HepG2 (cell line): ENCODE results near the gene AMZ2. TPM values are rescaled to one million over a fixed set of nuclear protein-coding genes. Genes with fewer than 3 reads are reported as not detected.
A peak's percentile ranks its signal among the peaks of the same experiment; 100 is the strongest.

Source experiments
- ATAD3A ChIP-seq: sonication (generic); formaldehyde crosslinking; IDR thresholded peaks from 2 replicates; pipeline ENCODE4 v1.4.0; 2020; ENCODE audit warnings: missing genetic modification reagents
- BRCA1 ChIP-seq: sonication (generic); formaldehyde crosslinking; IDR thresholded peaks from 2 replicates; pipeline ENCODE4 v1.4.0; 2020; ENCODE audit warnings: missing genetic modification reagents
- BRD4 ChIP-seq: sonication (generic); formaldehyde crosslinking; IDR thresholded peaks from 2 replicates; pipeline ENCODE4 v1.4.0; 2020; ENCODE audit warnings: missing genetic modification reagents
- CCDC6 ChIP-seq: sonication (generic); formaldehyde crosslinking; IDR thresholded peaks from 2 replicates; pipeline ENCODE4 v1.8.1; 2022; ENCODE audit warnings: mild to moderate bottlenecking, missing genetic modification reagents, moderate library complexity
- ETV6 ChIP-seq: sonication (generic); formaldehyde crosslinking; conservative IDR thresholded peaks from 2 replicates; pipeline ENCODE4 v1.4.0; 2020; ENCODE audit warnings: missing genetic modification reagents
- KAT7 ChIP-seq: IDR thresholded peaks from 2 replicates; pipeline ENCODE4 v1.6.1; 2018; ENCODE audit warnings: borderline replicate concordance, missing compliant biosample characterization
- PAWR ChIP-seq: sonication (generic); formaldehyde crosslinking; IDR thresholded peaks from 2 replicates; pipeline ENCODE4 v1.4.0; 2020; ENCODE audit warnings: missing genetic modification reagents, mild to moderate bottlenecking, borderline replicate concordance
- POLR2G ChIP-seq: fragments of 200-400 bp; formaldehyde crosslinking; IDR thresholded peaks from 2 replicates; pipeline ENCODE4 v1.6.1; 2018; ENCODE audit warnings: mild to moderate bottlenecking, low read depth, low read length, moderate library complexity
- RFX3 ChIP-seq: IDR thresholded peaks from 2 replicates; pipeline ENCODE4 v1.6.1; 2016; ENCODE audit warnings: missing biosample characterization, missing genetic modification reagents
- SOX13 ChIP-seq, 3 experiments: fragments of 450-650 bp in 1 of 3; sonication (generic) in 1 of 3; formaldehyde crosslinking in 1 of 3; IDR thresholded peaks in 2 of 3; conservative IDR thresholded peaks in 1 of 3; 2 replicates each; pipeline versions ENCODE4 v1.5.0 to v1.6.1; 2016 to 2020; ENCODE audit warnings: antibody characterized with exemption in 1 of 3, mild to moderate bottlenecking in 1 of 3, missing compliant biosample characterization in 1 of 3, missing genetic modification reagents in 1 of 3, moderate library complexity in 1 of 3
- THYN1 ChIP-seq: sonication (generic); formaldehyde crosslinking; IDR thresholded peaks from 2 replicates; pipeline ENCODE4 v1.8.1; 2023; ENCODE audit warnings: low read depth, mild to moderate bottlenecking, moderate library complexity, missing genetic modification reagents, borderline replicate concordance
- YEATS4 ChIP-seq: sonication (generic); formaldehyde crosslinking; IDR thresholded peaks from 2 replicates; pipeline ENCODE4 v1.4.0; 2020; ENCODE audit warnings: missing genetic modification reagents, borderline replicate concordance
- ZBTB33 ChIP-seq: sonication (generic); formaldehyde crosslinking; IDR thresholded peaks from 2 replicates; pipeline ENCODE4 v1.4.0; 2020; ENCODE audit warnings: missing genetic modification reagents
- ZFP82 ChIP-seq: sonication (generic); formaldehyde crosslinking; IDR thresholded peaks from 2 replicates; pipeline ENCODE4 v1.5.1; 2020; ENCODE audit warnings: mild to moderate bottlenecking, missing genetic modification reagents, borderline replicate concordance
- ZMYM4 ChIP-seq: sonication (generic); formaldehyde crosslinking; IDR thresholded peaks from 2 replicates; pipeline ENCODE4 v1.8.1; 2023; ENCODE audit warnings: mild to moderate bottlenecking, missing genetic modification reagents
- ZNF367 ChIP-seq: sonication (generic); formaldehyde crosslinking; IDR thresholded peaks from 2 replicates; pipeline ENCODE4 v1.4.0; 2020; ENCODE audit warnings: missing genetic modification reagents, borderline replicate concordance
- ZNF431 ChIP-seq: sonication (generic); formaldehyde crosslinking; IDR thresholded peaks from 2 replicates; pipeline ENCODE4 v1.9.0; 2022; ENCODE audit warnings: missing genetic modification reagents, low read depth, mild to moderate bottlenecking, borderline replicate concordance
- ZNF546 ChIP-seq: sonication (generic); formaldehyde crosslinking; conservative IDR thresholded peaks from 2 replicates; pipeline ENCODE4 v1.8.1; 2023; ENCODE audit warnings: mild to moderate bottlenecking, missing genetic modification reagents
- ZNF740 ChIP-seq: sonication (generic); formaldehyde crosslinking; IDR thresholded peaks from 2 replicates; pipeline ENCODE4 v1.4.0; 2020; ENCODE audit warnings: missing genetic modification reagents
- ZNF850 ChIP-seq: sonication (generic); formaldehyde crosslinking; conservative IDR thresholded peaks from 2 replicates; pipeline ENCODE4 v1.9.0; 2021; ENCODE audit warnings: mild to moderate bottlenecking, missing genetic modification reagents
- polyA plus RNA-seq, 8 experiments: library from polyadenylated mRNA; depleted of rRNA in 3 of 8; stranded (reverse) in 7 of 8; unstranded in 1 of 8; fragments of >200 nt; fragmentation: Illumina TruSeq in 4 of 8; extraction: Trizol in 4 of 8; gene quantifications; 2 replicates each; pipeline versions ENCODE4 v1.2.1 to v1.2.3, GENCODE V29; 2011 to 2016; ENCODE audit warnings: low read depth in 4 of 8, missing spikeins in 1 of 8, mixed read lengths in 1 of 8; ENCODE audit not compliant: insufficient read depth in 1 of 8
- total RNA-seq, 5 experiments: library from RNA; depleted of rRNA; stranded (reverse); fragments of >200 nt; fragmentation: Illumina TruSeq; extraction: Trizol; gene quantifications; 2 replicates each; pipeline ENCODE4 v1.2.3, GENCODE V29; 2016; ENCODE audit warnings: low read depth in 1 of 5
- TF ChIP-seq, protein P1 (sequence below): IDR thresholded peaks from 2 replicates; pipeline ENCODE4 v1.4.0; 2020; ENCODE audit warnings: mild to moderate bottlenecking, missing genetic modification reagents
- TF ChIP-seq, protein P2 (sequence below): sonication (generic); formaldehyde crosslinking; IDR thresholded peaks from 2 replicates; pipeline ENCODE4 v1.4.0; 2020; ENCODE audit warnings: missing genetic modification reagents, borderline replicate concordance

Gene AMZ2
- total and polyA plus RNA-seq, 2 of the 13 experiments (the other 11 are each of a cell fraction or from before 2014, with no cell fraction given), result 86.9 to 90.2 TPM

DNA sequence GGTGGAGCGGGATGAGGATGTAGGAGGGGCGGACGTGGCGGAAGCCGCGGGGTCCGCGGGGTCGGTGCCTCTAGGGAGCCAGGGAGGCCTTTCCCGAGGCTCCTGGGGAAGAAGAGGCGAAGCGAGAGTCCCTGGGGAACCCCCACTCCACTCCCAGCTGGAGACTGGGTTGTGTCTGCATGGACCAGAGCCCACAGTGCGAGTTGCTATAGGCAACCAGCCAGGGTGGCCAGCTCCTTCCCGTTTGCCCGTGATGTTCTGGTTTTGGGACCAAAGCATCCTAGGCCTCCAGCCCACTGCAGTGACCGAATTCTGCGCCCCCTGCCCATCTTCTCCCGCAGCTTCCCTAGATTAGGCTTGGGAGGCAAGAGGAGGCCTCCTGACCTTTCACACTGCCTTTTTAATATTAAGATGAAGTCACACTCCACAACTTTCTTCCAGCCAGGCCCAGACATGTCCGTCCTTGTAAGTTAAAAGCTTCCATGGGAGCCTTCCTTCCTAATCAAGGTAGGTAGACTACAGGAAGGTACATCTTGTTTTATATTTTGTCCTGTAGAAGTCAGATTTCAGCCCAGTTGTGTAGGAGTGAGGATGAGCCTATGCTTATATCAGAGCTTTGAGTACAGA, 469 bp downstream of the AMZ2 start (continued):
- TF ChIP-seq, protein P1, sequence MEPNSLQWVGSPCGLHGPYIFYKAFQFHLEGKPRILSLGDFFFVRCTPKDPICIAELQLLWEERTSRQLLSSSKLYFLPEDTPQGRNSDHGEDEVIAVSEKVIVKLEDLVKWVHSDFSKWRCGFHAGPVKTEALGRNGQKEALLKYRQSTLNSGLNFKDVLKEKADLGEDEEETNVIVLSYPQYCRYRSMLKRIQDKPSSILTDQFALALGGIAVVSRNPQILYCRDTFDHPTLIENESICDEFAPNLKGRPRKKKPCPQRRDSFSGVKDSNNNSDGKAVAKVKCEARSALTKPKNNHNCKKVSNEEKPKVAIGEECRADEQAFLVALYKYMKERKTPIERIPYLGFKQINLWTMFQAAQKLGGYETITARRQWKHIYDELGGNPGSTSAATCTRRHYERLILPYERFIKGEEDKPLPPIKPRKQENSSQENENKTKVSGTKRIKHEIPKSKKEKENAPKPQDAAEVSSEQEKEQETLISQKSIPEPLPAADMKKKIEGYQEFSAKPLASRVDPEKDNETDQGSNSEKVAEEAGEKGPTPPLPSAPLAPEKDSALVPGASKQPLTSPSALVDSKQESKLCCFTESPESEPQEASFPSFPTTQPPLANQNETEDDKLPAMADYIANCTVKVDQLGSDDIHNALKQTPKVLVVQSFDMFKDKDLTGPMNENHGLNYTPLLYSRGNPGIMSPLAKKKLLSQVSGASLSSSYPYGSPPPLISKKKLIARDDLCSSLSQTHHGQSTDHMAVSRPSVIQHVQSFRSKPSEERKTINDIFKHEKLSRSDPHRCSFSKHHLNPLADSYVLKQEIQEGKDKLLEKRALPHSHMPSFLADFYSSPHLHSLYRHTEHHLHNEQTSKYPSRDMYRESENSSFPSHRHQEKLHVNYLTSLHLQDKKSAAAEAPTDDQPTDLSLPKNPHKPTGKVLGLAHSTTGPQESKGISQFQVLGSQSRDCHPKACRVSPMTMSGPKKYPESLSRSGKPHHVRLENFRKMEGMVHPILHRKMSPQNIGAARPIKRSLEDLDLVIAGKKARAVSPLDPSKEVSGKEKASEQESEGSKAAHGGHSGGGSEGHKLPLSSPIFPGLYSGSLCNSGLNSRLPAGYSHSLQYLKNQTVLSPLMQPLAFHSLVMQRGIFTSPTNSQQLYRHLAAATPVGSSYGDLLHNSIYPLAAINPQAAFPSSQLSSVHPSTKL (CRISPR knock-in tag), result no peak; the same call in 1 of the 2 replicates
- peak; percentile 40; the same call in 1 of the 2 replicates for TF ChIP-seq BRD4 (CRISPR knock-in tag)
- no peak for TF ChIP-seq YEATS4 (CRISPR knock-in tag)
- TF ChIP-seq ZBTB33 (CRISPR knock-in tag), result no peak
- 0 out of 2 replicates have a peak, but pooled peaks have one; percentile 9 for TF ChIP-seq ZMYM4 (CRISPR knock-in tag)
- no peak for TF ChIP-seq ZNF740 (CRISPR knock-in tag)
- TF ChIP-seq PAWR, result peak; percentile 13; the same call in 1 of the 2 replicates
- no peak for TF ChIP-seq ZFP82
- TF ChIP-seq SOX13 (IDR thresholded peaks at IDR 0.05), result no peak
- no peak for TF ChIP-seq SOX13 (CRISPR knock-in tag; conservative IDR thresholded peaks at IDR 0.05 in 1 of 2, IDR thresholded peaks at IDR 0.05 in 1 of 2)
- 0 out of 2 replicates have a peak, but pooled peaks have one; percentile 13 for TF ChIP-seq ZNF850 (CRISPR knock-in tag)
- no peak for TF ChIP-seq THYN1 (CRISPR knock-in tag)
- no peak for TF ChIP-seq ETV6 (CRISPR knock-in tag)
- no peak for TF ChIP-seq CCDC6
- TF ChIP-seq ZNF367 (CRISPR knock-in tag), result peak; percentile 58; the same call in 1 of the 2 replicates
- TF ChIP-seq ZNF431, result no peak
- TF ChIP-seq, protein P2, sequence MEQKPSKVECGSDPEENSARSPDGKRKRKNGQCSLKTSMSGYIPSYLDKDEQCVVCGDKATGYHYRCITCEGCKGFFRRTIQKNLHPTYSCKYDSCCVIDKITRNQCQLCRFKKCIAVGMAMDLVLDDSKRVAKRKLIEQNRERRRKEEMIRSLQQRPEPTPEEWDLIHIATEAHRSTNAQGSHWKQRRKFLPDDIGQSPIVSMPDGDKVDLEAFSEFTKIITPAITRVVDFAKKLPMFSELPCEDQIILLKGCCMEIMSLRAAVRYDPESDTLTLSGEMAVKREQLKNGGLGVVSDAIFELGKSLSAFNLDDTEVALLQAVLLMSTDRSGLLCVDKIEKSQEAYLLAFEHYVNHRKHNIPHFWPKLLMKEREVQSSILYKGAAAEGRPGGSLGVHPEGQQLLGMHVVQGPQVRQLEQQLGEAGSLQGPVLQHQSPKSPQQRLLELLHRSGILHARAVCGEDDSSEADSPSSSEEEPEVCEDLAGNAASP (CRISPR knock-in tag), result 0 out of 2 replicates have a peak, but pooled peaks have one; percentile 5
- TF ChIP-seq ZNF546 (CRISPR knock-in tag), result no peak
- TF ChIP-seq KAT7 (CRISPR knock-in tag), result peak; percentile 13; the same call in 1 of the 2 replicates
- 0 out of 2 replicates have a peak, but pooled peaks have one; percentile 5 for TF ChIP-seq BRCA1 (CRISPR knock-in tag)
- no peak for TF ChIP-seq ATAD3A (CRISPR knock-in tag)
- no peak for TF ChIP-seq POLR2G
- peak; percentile 60; the same call in 1 of the 2 replicates for TF ChIP-seq RFX3 (CRISPR knock-in tag)
